Measurements from ENCODE around the gene EXD3. TPM values are rescaled to one million over a fixed set of nuclear protein-coding genes. Genes with fewer than 3 reads are reported as not detected.

Gene EXD3
- total and polyA plus RNA-seq, 2 of the 13 experiments (the other 11 are each of a cell fraction or from before 2014, with no cell fraction given): 2.7 to 4.8 TPM

GRCh38 chr9:137277329-137278041 lies 145.5 kb downstream of the EXD3 start, which contains the start of gene TOR4A (continued):
- no peak for TF ChIP-seq GPBP1L1 (CRISPR knock-in tag; IDR thresholded peaks at IDR 0.05)
- TF ChIP-seq IKZF4 (CRISPR knock-in tag; IDR thresholded peaks at IDR 0.05; ENCODE audit: borderline replicate concordance, low read depth, not compliant biosample characterization): peak; percentile 63
- TF ChIP-seq NR2F2 (IDR thresholded peaks at IDR 0.05; ENCODE audit: borderline replicate concordance, low read depth): no peak
- TF ChIP-seq FOXA1 (IDR thresholded peaks at IDR 0.05): no peak
- peak; percentile 70 for TF ChIP-seq FOXA1 (CRISPR knock-in tag; IDR thresholded peaks at IDR 0.05)
- TF ChIP-seq ZNF776 (CRISPR knock-in tag; IDR thresholded peaks at IDR 0.05): no peak
- TF ChIP-seq ZNF552 (CRISPR knock-in tag; IDR thresholded peaks at IDR 0.05; ENCODE audit: borderline replicate concordance): no peak
- TF ChIP-seq ZSCAN29 (CRISPR knock-in tag; conservative IDR thresholded peaks at IDR 0.05): no peak
- TF ChIP-seq PHF8 (CRISPR knock-in tag; IDR thresholded peaks at IDR 0.05): peak; percentile 91
- no peak for TF ChIP-seq TCF12 (IDR thresholded peaks at IDR 0.05)
- TF ChIP-seq TCF12 (CRISPR knock-in tag; IDR thresholded peaks at IDR 0.05): no peak
- no peak for TF ChIP-seq CSRNP2 (CRISPR knock-in tag; conservative IDR thresholded peaks at IDR 0.05; ENCODE audit: low read depth)
- TF ChIP-seq ZNF496 (CRISPR knock-in tag; IDR thresholded peaks at IDR 0.05; ENCODE audit: insufficient replicate concordance): no peak
- TF ChIP-seq ZNF468 (CRISPR knock-in tag; IDR thresholded peaks at IDR 0.05): no peak
- peak; percentile 79; the same call in 1 of the 2 replicates for TF ChIP-seq TBX2 (CRISPR knock-in tag; IDR thresholded peaks at IDR 0.05; ENCODE audit: borderline replicate concordance)
- no peak for TF ChIP-seq ZNF317 (CRISPR knock-in tag; IDR thresholded peaks at IDR 0.05)
- TF ChIP-seq TGIF2 (CRISPR knock-in tag; IDR thresholded peaks at IDR 0.05): no peak; the same call in 1 of the 2 replicates
- peak; percentile 78 for TF ChIP-seq MED1 (CRISPR knock-in tag; IDR thresholded peaks at IDR 0.05)
- no peak; the same call in 1 of the 2 replicates for TF ChIP-seq ZZZ3 (CRISPR knock-in tag; IDR thresholded peaks at IDR 0.05; ENCODE audit: borderline replicate concordance)
- TF ChIP-seq ZNF138 (CRISPR knock-in tag; IDR thresholded peaks at IDR 0.05; ENCODE audit: low read depth): no peak
- TF ChIP-seq RCOR2 (CRISPR knock-in tag; IDR thresholded peaks at IDR 0.05): no peak
- peak; percentile 98 for TF ChIP-seq ZKSCAN5 (CRISPR knock-in tag; IDR thresholded peaks at IDR 0.05)
- no peak for TF ChIP-seq IRF1 (CRISPR knock-in tag; IDR thresholded peaks at IDR 0.05; ENCODE audit: low read depth)
- no peak for TF ChIP-seq GTF3A (CRISPR knock-in tag; conservative IDR thresholded peaks at IDR 0.05)
- TF ChIP-seq XBP1 (CRISPR knock-in tag; IDR thresholded peaks at IDR 0.05): no peak
- no peak for TF ChIP-seq MTF1 (CRISPR knock-in tag; IDR thresholded peaks at IDR 0.05)
- TF ChIP-seq ZNF569 (CRISPR knock-in tag; IDR thresholded peaks at IDR 0.05; ENCODE audit: borderline replicate concordance): no peak
- no peak for TF ChIP-seq ZNF567 (CRISPR knock-in tag; IDR thresholded peaks at IDR 0.05; ENCODE audit: borderline replicate concordance)
- no peak for TF ChIP-seq NPAS2 (CRISPR knock-in tag; IDR thresholded peaks at IDR 0.05; ENCODE audit: borderline replicate concordance)
- no peak for TF ChIP-seq NFATC3 (CRISPR knock-in tag; IDR thresholded peaks at IDR 0.05)
